Mucosa of gallbladder (tissue), 1 donor: ENCODE data around the gene EIF3A. TPM values are rescaled to one million over a fixed set of nuclear protein-coding genes. Genes with fewer than 3 reads are reported as not detected.
"Not testable (repeated sequence)": the region's sequence is repeated elsewhere in the genome, so short reads cannot be mapped to it uniquely, and the experiment has no call there.

Experiments used
- DNase-seq: peaks from one replicate; pipeline ENCODE4 v3.0.0-alpha.2; 2020; ENCODE audit warnings: low spot score
- total RNA-seq: library from RNA; stranded (reverse); gene quantifications from one replicate; pipeline ENCODE4 v1.2.1, GENCODE V29; 2021
- donor health status: DM: no; HTN: no; CAD: no.

Gene EIF3A
- total RNA-seq, result 86.8 TPM

DNA sequence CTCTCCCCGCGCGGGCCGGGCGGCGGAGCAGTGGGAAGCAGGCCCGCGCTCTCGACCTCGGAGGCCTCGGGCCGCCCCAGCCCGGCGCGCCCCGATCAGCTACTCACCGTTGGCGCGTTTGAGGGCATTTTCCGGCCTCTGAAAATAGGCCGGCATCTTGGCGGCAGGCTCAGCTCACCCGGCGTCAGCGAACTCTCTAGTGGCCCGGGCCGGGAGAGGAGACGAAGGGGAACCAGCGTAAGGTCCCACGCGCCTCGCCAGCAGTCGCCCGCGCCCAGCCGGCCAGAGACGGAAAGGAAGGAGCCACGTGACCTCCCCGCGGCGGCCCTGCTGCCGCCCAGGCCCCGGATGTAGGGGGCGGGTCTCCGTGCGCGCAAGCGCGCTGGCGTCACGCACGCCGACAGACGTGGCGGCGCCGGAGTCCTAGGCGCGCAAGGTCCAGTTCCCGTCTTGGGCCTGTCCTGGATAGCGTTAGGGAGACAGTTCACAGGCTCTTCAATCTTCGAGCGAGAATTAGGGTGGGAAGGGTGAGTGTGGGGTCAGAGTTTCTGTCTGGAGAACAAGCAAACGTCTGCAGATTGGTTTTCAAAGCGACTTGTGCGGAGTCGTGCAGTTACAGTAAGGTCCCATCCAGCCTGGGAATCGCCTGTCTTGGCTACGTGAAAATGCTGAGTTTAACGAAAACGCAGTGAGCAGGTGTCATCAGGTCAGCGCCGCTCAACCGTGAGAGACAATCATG lies at the start of gene EIF3A:
Gene EIF3A, minus strand, starts transcription at position 297 of the 739 bp plus-strand sequence. Its CDS starts 141 bp downstream, at position 156.
- peak; percentile 93 for DNase-seq

DNA sequence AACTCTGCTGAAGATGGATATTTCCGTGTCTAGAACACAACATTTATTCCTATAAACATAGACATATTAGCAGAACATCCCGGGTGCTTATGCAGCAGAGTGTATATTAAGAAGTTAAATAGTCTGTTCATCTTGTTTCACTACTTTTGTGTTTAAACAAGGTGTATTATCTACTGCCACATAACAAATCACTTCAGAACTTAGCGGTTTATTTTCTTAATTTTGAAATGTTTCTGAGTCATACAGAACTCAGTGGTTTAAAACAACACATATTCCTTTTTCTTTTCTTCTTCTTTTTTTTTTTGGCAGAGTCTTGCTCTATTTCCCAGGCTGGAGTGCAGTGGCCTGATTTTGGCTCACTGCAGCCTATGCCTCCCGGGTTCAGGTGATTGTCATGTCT lies 49.1 kb upstream of the EIF3A start:
- DNase-seq, result no peak

DNA sequence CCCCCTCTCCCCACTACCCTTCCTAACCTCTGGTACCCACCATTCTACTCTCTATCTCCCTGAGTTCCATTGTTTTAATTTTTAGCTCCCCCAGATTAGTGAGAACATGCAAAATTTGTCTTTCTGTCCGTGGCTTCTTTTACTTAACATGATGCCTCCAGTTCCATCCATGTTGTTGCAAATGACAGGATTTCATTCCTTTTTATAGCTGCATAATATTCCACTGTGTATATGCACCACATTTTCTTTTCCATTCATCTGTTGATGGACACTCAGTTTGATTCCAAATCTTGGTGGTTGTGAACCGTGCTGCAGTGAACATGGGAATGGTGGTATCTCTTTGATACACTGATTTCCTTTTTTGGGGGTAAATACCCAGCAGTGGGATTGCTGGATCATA lies 45.3 kb upstream of the EIF3A start:
- DNase-seq, result no peak

DNA sequence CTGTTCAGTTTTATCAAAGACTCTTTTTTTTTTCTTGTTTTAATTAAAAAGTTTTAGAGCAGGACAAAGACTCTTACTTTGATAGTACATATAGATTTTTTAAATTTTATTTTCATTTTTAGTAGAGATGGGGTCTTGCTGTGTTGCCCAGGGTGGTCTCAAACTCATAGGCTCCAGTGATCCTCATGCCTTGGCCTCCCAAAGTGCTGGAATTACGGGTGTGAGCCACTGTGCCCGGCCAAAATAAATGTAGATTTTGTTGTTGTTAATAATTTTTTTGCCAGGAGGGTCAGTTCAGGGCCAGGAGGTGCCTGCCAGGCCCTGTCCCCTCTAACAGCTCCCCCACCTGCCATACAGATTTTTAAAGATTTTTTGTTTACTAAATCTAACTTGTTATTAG lies 40.3 kb upstream of the EIF3A start:
- no peak for DNase-seq

DNA sequence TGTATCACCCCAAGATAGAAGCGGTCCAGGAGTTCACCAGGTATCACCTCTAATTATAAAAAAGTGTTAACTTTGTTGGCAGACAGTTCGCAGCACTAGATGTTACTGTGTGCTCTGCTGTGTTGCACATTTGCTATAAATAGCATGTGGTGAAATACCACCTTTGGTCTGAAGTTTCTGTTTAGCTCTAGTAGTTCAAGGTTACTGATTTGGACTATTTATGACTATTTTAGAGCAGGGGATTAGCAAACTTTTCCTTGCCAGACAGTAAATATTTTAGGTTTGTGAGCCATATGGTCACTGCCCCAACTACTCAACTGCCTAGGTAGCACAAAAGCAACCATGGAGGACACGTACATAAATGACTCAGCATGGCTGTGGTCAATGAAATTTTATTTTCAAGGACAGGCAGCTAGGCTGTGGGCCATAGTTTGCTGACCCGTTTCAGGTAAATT lies 39.8 kb upstream of the EIF3A start:
- DNase-seq, result no peak

- DNase-seq, result no peak
Measured at GRCh38 chr10:119119400-119119799, 38.8 kb upstream of the EIF3A start.

GRCh38 chr10:119118231-119118630 lies 37.6 kb upstream of the EIF3A start:
- DNase-seq, result no peak

DNA sequence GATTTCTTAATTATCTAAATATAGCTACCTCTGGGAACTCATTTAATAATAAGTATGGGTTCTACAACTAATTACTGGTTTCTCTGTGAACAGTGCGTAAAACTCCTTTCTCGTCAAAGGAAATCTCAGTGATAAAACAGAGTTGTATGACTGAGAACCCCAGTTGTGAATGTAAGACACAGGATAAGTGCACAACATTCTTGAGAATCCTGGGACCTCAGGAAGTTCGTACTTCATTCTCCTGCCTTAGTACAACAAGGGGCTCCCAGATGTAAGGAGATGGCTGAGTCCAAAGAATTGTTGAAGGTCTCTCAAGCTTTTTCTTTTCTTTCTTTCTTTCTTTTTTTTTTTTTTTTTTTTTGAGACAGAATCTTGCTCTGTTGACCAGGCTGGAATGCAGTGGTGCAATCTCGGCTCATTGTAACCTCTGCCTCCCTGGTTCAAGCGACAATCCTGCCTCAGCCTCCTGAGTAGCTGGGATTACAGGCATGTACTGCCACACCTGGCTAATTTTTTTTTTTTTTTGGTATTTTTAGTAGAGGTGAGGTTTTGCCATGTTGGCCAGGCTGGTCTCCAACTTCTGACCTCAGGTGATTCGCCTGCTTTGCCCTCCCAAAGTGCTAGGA lies 35.8 kb upstream of the EIF3A start:
- DNase-seq, result no peak

DNA sequence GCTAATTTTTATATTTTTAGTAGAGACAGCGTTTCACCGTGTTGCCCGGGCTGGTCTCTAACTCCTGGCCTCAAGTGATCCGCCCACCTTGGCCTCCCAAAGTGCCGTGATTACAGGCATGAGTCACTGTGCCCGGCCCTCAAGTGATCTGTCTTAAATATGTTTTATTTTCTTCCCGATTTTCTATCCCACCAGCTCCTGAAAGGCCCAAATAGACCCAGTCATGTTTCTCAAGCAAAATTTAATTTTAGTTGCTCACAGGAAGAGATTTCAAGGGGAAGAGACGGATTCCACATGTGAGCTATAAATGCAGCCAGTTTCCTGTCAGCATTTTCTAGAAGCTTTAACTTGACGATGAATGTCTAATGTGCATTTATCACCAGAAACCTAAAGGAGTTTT lies 35.3 kb upstream of the EIF3A start:
- DNase-seq, result no peak

GRCh38 chr10:119113751-119114732 lies 33.4 kb upstream of the EIF3A start:
- DNase-seq, result no peak

GRCh38 chr10:119112056-119112455 lies 31.4 kb upstream of the EIF3A start:
- DNase-seq, result no peak

GRCh38 chr10:119107771-119108170 lies 27.2 kb upstream of the EIF3A start:
- DNase-seq, result not testable (repeated sequence)

DNA sequence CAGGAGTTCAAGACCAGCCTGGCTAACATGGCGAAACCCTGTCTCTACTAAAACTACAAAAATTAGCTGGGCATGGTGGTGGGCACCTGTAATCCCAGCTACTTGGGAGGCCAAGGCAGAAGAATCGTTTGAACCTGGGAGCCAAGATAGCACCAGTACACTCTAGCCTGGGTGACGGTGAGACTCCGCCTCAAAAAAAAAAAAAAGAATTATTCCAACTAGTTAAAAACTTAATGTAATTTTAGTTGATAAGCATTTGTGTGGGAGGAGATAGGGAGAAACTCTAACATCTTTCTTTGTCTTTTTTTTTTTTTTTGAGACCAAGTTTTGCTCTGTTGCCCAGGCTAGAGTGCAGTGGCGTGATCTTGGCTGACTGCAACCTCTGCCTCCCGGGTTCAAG lies 26.5 kb upstream of the EIF3A start:
- DNase-seq, result not testable (repeated sequence)

GRCh38 chr10:119105899-119106298 lies 25.3 kb upstream of the EIF3A start:
- DNase-seq, result not testable (repeated sequence)

GRCh38 chr10:119105155-119105554 lies 24.5 kb upstream of the EIF3A start:
- DNase-seq, result no peak

- DNase-seq, result no peak
Measured at GRCh38 chr10:119104654-119105015, 24.0 kb upstream of the EIF3A start.

GRCh38 chr10:119103903-119104653 lies 23.5 kb upstream of the EIF3A start, which contains the start of gene DENND10:
TSS of gene DENND10 (plus strand) at chr10:119104113. CDS start at chr10:119104143, 30 bp downstream.
- peak; percentile 78 for DNase-seq

DNA sequence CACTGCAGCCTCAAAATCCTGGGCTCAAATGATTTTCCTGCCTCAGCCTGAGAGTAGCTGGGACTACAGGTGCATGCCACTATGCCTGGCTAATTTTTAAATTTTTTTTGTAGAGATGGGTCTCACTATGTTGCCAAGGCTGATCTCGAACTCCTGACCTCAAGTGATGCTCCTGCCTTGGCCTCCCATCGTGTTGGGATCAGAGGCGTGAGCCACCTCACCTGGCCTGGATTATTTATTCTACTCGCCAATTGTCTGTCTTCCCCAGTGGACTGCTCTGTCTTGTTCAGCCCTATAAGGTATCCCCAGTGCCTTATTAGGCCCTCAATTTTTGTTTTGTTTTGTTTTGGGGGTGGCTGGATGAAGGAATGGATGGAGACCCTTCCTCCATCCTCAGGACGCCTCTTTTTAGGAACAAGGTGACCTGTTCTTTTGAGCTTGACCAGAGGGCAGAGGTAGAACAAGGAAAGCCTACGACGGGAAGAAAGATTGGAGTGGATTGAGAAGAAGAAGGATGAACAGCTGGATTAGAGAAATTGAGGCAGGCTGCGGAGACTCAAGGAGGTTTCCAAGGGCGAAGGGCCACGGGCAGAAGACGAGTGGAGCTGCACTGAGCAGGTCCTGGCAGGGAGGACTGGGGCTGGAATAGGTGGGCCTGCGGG lies 22.8 kb upstream of the EIF3A start:
- DNase-seq, result no peak

GRCh38 chr10:119101366-119102098 lies 20.9 kb upstream of the EIF3A start:
- no peak for DNase-seq
